MM.1S (cell line): ENCODE data around the gene MSMP.

ENCODE experiments used
- DNase-seq: peaks from one replicate; pipeline ENCODE4 v3.0.0-alpha.2; 2015
- H2AFZ ChIP-seq: fragments of 300-600 bp; sonication (generic); 2 replicates; pipeline ENCODE4 v1.6.0; 2016; ENCODE audit warnings: antibody characterized with exemption, low read length
- H3F3A ChIP-seq: fragments of 300-600 bp; sonication (generic); 2 replicates; pipeline ENCODE4 v1.6.1; 2016; ENCODE audit warnings: mild to moderate bottlenecking, antibody characterized with exemption, low read length, moderate library complexity, mixed read lengths; ENCODE audit not compliant: insufficient read depth
- H3K27ac ChIP-seq: fragments of 300-600 bp; sonication (generic); 2 replicates; pipeline ENCODE4 v1.5.1; 2016; ENCODE audit warnings: mild to moderate bottlenecking, low read length
- H3K27me3 ChIP-seq: fragments of 300-600 bp; sonication (generic); replicated peaks from 2 replicates; pipeline ENCODE4 v1.6.0; 2016; ENCODE audit warnings: low read length; ENCODE audit not compliant: insufficient read depth
- H3K36me3 ChIP-seq: fragments of 300-600 bp; sonication (generic); replicated peaks from 2 replicates; pipeline ENCODE4 v1.6.1; 2016; ENCODE audit warnings: mild to moderate bottlenecking, low read length, mixed read lengths; ENCODE audit not compliant: insufficient read depth
- H3K4me1 ChIP-seq: fragments of 300-600 bp; sonication (generic); 2 replicates; pipeline ENCODE4 v1.6.1; 2016; ENCODE audit warnings: low read length, mixed read lengths
- H3K4me2 ChIP-seq: fragments of 300-600 bp; sonication (generic); 2 replicates; pipeline ENCODE4 v1.6.0; 2016; ENCODE audit warnings: low read depth, low read length
- H3K4me3 ChIP-seq: fragments of 300-600 bp; sonication (generic); 2 replicates; pipeline ENCODE4 v1.5.1; 2016; ENCODE audit warnings: low read length, mixed read lengths
- H3K79me2 ChIP-seq: fragments of 300-600 bp; sonication (generic); 2 replicates; pipeline ENCODE4 v1.6.1; 2016; ENCODE audit warnings: mixed run types, low read length, mixed read lengths
- H3K9ac ChIP-seq: fragments of 300-600 bp; sonication (generic); 2 replicates; pipeline ENCODE4 v1.6.1; 2016; ENCODE audit warnings: low read length, mixed read lengths
- H3K9me2 ChIP-seq: fragments of 300-600 bp; sonication (generic); replicated peaks from 2 replicates; pipeline ENCODE4 v1.6.1; 2016; ENCODE audit warnings: mild to moderate bottlenecking, low read length, mixed read lengths; ENCODE audit not compliant: insufficient read depth
- H3K9me3 ChIP-seq: fragments of 300-600 bp; sonication (generic); replicated peaks from 2 replicates; pipeline ENCODE4 v1.6.1; 2016; ENCODE audit warnings: mild to moderate bottlenecking, low read length, mixed read lengths; ENCODE audit not compliant: insufficient read depth
- H4K20me1 ChIP-seq: fragments of 300-600 bp; sonication (generic); 2 replicates; pipeline ENCODE4 v1.6.1; 2016; ENCODE audit warnings: mild to moderate bottlenecking, low read length, moderate library complexity, mixed read lengths; ENCODE audit not compliant: insufficient read depth
- EZH2 ChIP-seq: fragments of 300-600 bp; sonication (generic); optimal IDR thresholded peaks from 2 replicates; pipeline ENCODE3; 2017; ENCODE audit warnings: low read depth, mild to moderate bottlenecking, antibody characterized with exemption, low read length, mixed read lengths
- EZH2phosphoT487 ChIP-seq: fragments of 300-600 bp; sonication (generic); IDR thresholded peaks from 2 replicates; pipeline ENCODE4 v1.6.1; 2018; ENCODE audit warnings: antibody characterized with exemption, low read length
- TF ChIP-seq, protein P1 (sequence below): fragments of 300-600 bp; sonication (generic); IDR thresholded peaks from 2 replicates; pipeline ENCODE4 v1.5.1; 2016; ENCODE audit warnings: antibody characterized with exemption, low read length, mixed read lengths

MSMP gene

DNA sequence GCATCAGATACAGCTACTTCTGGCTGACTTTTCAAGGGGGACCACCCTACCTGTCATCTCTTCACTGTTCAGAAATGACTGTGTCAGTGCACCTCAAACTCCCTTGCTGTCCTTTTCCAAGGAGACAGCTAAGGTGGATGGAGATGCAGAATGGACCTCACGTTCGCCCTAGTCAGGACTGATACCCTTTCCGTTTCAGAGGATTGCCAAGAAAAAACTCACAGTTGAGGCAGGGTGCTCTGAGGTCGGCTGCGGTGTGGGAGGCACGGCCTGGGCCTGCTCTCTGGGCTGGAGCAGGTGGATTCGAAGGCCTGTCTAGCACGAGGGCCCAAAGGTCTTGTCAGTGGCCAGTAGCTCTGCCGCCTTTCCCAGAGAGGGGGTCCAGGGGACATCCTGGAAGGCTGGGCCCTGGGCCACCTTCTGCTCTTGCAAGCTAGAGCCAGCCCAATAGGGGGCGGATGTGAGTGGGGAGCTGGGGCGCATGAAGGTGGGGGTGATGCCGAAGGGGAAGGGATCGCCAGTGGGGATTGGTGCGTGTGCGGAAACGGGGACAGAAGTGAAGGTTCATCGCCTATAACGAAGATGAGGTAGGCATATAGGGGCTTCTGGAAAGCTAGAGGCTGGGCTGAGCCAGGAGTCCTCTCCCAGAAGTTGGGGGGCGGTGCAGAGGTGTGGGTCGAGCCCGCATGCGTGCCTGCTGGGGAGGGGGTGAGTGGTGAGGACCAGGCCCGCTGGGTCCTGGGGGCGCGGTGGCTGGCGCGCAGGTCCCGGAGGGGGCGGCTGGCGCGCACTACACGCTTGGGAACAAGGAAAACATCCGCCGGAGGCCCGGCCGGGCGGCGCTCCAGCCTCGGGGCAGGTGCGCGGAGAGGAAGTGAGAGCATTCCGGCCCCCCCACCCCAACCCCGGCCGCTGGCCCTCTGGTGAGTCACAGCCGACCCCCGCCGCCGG, 2.5 kb upstream of the MSMP start:
- Histone ChIP-seq H3K9ac (peak overlapping the region; percentile 87), H2AFZ (peak overlapping the region; percentile 89), H3K27ac (peak overlapping the region; percentile 69; the same call in 1 of the 2 replicates), H3K27me3 (no peaks in the 10 kb centered on the region), H3K9me3 (no peaks in the 10 kb centered on the region), H3K4me1 (peaks cover 20% of the 10 kb centered on the region), H3K4me2 (peak overlapping the region; percentile 86), H4K20me1 (no peaks in the 10 kb centered on the region), H3K79me2 (peaks cover 43% of the 10 kb centered on the region), H3F3A (peaks cover 13% of the 10 kb centered on the region; the same call in 1 of the 2 replicates), H3K4me3 (peak overlapping the region; percentile 94), H3K9me2 (no peaks in the 10 kb centered on the region), H3K36me3 (no peaks in the 10 kb centered on the region)
- TF ChIP-seq, protein P1, sequence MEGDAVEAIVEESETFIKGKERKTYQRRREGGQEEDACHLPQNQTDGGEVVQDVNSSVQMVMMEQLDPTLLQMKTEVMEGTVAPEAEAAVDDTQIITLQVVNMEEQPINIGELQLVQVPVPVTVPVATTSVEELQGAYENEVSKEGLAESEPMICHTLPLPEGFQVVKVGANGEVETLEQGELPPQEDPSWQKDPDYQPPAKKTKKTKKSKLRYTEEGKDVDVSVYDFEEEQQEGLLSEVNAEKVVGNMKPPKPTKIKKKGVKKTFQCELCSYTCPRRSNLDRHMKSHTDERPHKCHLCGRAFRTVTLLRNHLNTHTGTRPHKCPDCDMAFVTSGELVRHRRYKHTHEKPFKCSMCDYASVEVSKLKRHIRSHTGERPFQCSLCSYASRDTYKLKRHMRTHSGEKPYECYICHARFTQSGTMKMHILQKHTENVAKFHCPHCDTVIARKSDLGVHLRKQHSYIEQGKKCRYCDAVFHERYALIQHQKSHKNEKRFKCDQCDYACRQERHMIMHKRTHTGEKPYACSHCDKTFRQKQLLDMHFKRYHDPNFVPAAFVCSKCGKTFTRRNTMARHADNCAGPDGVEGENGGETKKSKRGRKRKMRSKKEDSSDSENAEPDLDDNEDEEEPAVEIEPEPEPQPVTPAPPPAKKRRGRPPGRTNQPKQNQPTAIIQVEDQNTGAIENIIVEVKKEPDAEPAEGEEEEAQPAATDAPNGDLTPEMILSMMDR = peak; percentile 86
- no peak for TF ChIP-seq EZH2phosphoT487
- DNase-seq = peak; percentile 66

GRCh38 chr9:35755071-35755470, 995 bp upstream of the MSMP start:
- no peak overlapping the region for H3K4me2 ChIP-seq
- peaks cover 13% of the 10 kb centered on the region; the same call in 1 of the 2 replicates for H3F3A ChIP-seq
- H4K20me1 ChIP-seq = no peaks in the 10 kb centered on the region
- no peaks in the 10 kb centered on the region for H3K9me3 ChIP-seq
- H3K9ac ChIP-seq = no peak overlapping the region
- H3K9me2 ChIP-seq = no peaks in the 10 kb centered on the region
- H3K4me3 ChIP-seq = no peak overlapping the region
- H3K36me3 ChIP-seq = 0 out of 2 replicates have a peak, but pooled peaks cover 5% of the 10 kb centered on the region
- no peaks in the 10 kb centered on the region for H3K27me3 ChIP-seq
- DNase-seq = no peak
- peaks cover 24% of the 10 kb centered on the region for H3K4me1 ChIP-seq
- no peak overlapping the region for H2AFZ ChIP-seq
- no peak overlapping the region for H3K27ac ChIP-seq
- no peak for TF ChIP-seq EZH2phosphoT487
- no peak for TF ChIP-seq EZH2
- TF ChIP-seq, protein P1 = no peak
- H3K79me2 ChIP-seq = peaks cover 36% of the 10 kb centered on the region

DNA sequence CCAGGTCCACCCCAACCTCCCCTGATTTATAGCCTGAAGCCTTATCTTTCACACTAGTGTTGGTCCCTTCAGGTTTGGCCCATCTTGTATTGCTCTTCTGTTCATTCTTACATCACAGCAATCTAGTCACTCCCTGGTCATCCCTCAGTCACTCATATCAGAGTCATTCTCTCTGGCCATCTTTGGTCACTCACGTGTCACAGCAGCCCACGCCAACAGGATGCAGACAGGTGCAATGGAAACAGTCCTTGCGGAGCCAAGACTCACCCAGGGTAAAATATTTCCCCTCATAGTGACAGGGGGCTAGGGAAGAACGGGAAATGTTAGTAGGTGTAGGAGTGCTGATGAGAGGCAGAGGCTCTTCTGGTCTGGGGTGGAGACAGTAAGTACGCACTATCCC, 610 bp downstream of the MSMP start:
- H3K79me2 ChIP-seq = peaks cover 33% of the 10 kb centered on the region
- H3K4me2 ChIP-seq = no peak overlapping the region
- no peaks in the 10 kb centered on the region for H3K9me3 ChIP-seq
- no peak for TF ChIP-seq EZH2
- TF ChIP-seq, protein P1 = no peak
- no peak for TF ChIP-seq EZH2phosphoT487
- no peak overlapping the region for H3K9ac ChIP-seq
- DNase-seq = no peak
- H3K27me3 ChIP-seq = no peaks in the 10 kb centered on the region
- peaks cover 24% of the 10 kb centered on the region for H3F3A ChIP-seq
- H3K4me1 ChIP-seq = peaks cover 18% of the 10 kb centered on the region
- 0 out of 2 replicates have a peak, but pooled peaks cover 5% of the 10 kb centered on the region for H3K36me3 ChIP-seq
- H3K9me2 ChIP-seq = no peaks in the 10 kb centered on the region
- no peak overlapping the region for H2AFZ ChIP-seq
- H3K27ac ChIP-seq = no peak overlapping the region
- no peaks in the 10 kb centered on the region for H4K20me1 ChIP-seq
- H3K4me3 ChIP-seq = no peak overlapping the region
